ENCODE measurements around the gene DTNBP1. TPM values are rescaled to one million over a fixed set of nuclear protein-coding genes. Genes with fewer than 3 reads are reported as not detected.

The DTNBP1 gene
- total and polyA plus RNA-seq, 2 of the 8 experiments (the other 6 are each of a cell fraction or from before 2014, with no cell fraction given), result 13.5 to 22.1 TPM

- ChIA-PET CTCF (ENCODE audit: partially characterized antibody) (interaction anchor here (0.5 to 2.5 kb wide), 5 partner anchors 11 to 923 kb away, joined by 3 to 17 read pairs (median 5); no protein-coding TSS in a partner anchor), POLR2A (ENCODE audit: partially characterized antibody) (no interaction called here)
- no peak overlapping the region for H3K56ac ChIP-seq (replicated peaks; ENCODE audit: insufficient read length, low read depth, low read length)
- no peak overlapping the region for H2BK15ac ChIP-seq (ENCODE audit: low read length)
- H2BK120ac ChIP-seq (replicated peaks; ENCODE audit: low read depth, low read length), result no peak overlapping the region
- peaks cover 29 to 39% of the 10 kb centered on the region in 2 experiments for H4K20me1 ChIP-seq (replicated peaks in 1 of 2; ENCODE audit: control insufficient read depth in 1 of 2, insufficient read depth in 2 of 2, low read length in 2 of 2)
- 75% methylated on average over 2 of the region's 2 CpGs; no CpG with 5 or more reads in 1 of the 2 experiments for WGBS, 2 experiments (ENCODE audit: extremely low coverage in 1 of 2, insufficient coverage in 1 of 2, insufficient read length in 1 of 2, insufficient replicate concordance in 2 of 2, low coverage in 1 of 2, low lambda C conversion rate in 2 of 2, missing lambda C conversion rate in 1 of 2)
- no peak overlapping the region for H3K4me2 ChIP-seq (ENCODE audit: insufficient read depth in 1 of 2, low read depth in 2 of 2, low read length in 2 of 2)
- no peak overlapping the region for H3K14ac ChIP-seq (ENCODE audit: insufficient read length)
- H2BK20ac ChIP-seq (ENCODE audit: low read length), result no peak overlapping the region
- H3K79me1 ChIP-seq (ENCODE audit: low read depth, low read length), result peaks cover 22% of the 10 kb centered on the region
- DNase-seq (ENCODE audit: low read depth in 1 of 2, low spot score in 2 of 2) (no peak), FAIRE-seq (no peak)
- peaks cover 2% of the 10 kb centered on the region; the same call in 1 of the 2 replicates for H3K23me2 ChIP-seq (ENCODE audit: low read depth, low read length)
- H4K5ac ChIP-seq (ENCODE audit: insufficient read length, low read depth, low read length), result no peak overlapping the region
- H2AK5ac ChIP-seq (ENCODE audit: low read depth, low read length), result no peak overlapping the region
- H3K27me3 ChIP-seq (replicated peaks in 1 of 4; ENCODE audit: control insufficient read depth in 3 of 4, extremely low read depth in 1 of 4, insufficient read depth in 3 of 4, low read length in 3 of 4), result no peaks in the 10 kb centered on the region
- TF ChIP-seq RXRA (IDR thresholded peaks at IDR 0.05; ENCODE audit: insufficient read depth, low read depth, low read length) (no peak), ATF2 (IDR thresholded peaks at IDR 0.05; ENCODE audit: low read length) (no peak), SUZ12 (IDR thresholded peaks at IDR 0.05; ENCODE audit: low read length) (no peak), NANOG (IDR thresholded peaks at IDR 0.05; ENCODE audit: insufficient read depth, low read depth, low read length, poor library complexity, severe bottlenecking) (no peak), JUN (IDR thresholded peaks at IDR 0.05; ENCODE audit: low read depth, low read length) (no peak)
- H3K4me1 ChIP-seq (replicated peaks in 1 of 4; ENCODE audit: control insufficient read depth in 3 of 4, insufficient read depth in 4 of 4, low read length in 3 of 4), result peaks cover 0 to 11% (median 8%) of the 10 kb centered on the region in 4 experiments; a peak in 5 of 7 replicates
- H2AFZ ChIP-seq (ENCODE audit: low read length), result no peak overlapping the region
- H4K91ac ChIP-seq (replicated peaks; ENCODE audit: insufficient read length, low read length), result no peak overlapping the region
- no peak overlapping the region for H3K4me3 ChIP-seq (ENCODE audit: extremely low read depth in 1 of 4, insufficient read depth in 2 of 4, low read depth in 3 of 4, low read length in 4 of 4)
- peaks cover 9 to 57% (median 25%) of the 10 kb centered on the region in 4 experiments for H3K36me3 ChIP-seq (ENCODE audit: control insufficient read depth in 2 of 4, insufficient read depth in 4 of 4, low read length in 3 of 4)
- no peak overlapping the region for H2BK12ac ChIP-seq (ENCODE audit: low read depth, low read length)
- no peak overlapping the region for H3K4ac ChIP-seq (replicated peaks; ENCODE audit: insufficient read length, low read depth, low read length)
- no peaks in the 10 kb centered on the region for H3K9me3 ChIP-seq (ENCODE audit: insufficient read depth in 2 of 2, low read depth in 1 of 2, low read length in 1 of 2)
- H3K27ac ChIP-seq (ENCODE audit: low read depth, low read length), result no peak overlapping the region
- no peak overlapping the region for H3K9ac ChIP-seq (replicated peaks in 1 of 4; ENCODE audit: extremely low read depth in 1 of 4, low read depth in 3 of 4, low read length in 3 of 4)
- no peak overlapping the region for H4K8ac ChIP-seq (ENCODE audit: extremely low read depth, insufficient read depth, low read length)
- H2BK5ac ChIP-seq (ENCODE audit: low read depth, low read length), result no peak overlapping the region
- H3K79me2 ChIP-seq (ENCODE audit: control insufficient read depth in 1 of 2, insufficient read depth in 2 of 2, low read length in 2 of 2), result peaks cover 22 to 98% of the 10 kb centered on the region in 2 experiments; a peak in 3 of 4 replicates
- H3K23ac ChIP-seq (ENCODE audit: insufficient read length), result no peak overlapping the region
- no peak overlapping the region for H3K18ac ChIP-seq (ENCODE audit: extremely low read depth, low read length)
Measured at GRCh38 chr6:15474196-15474595, 188.6 kb downstream of the DTNBP1 start.
